ENCODE results near the gene NLE1.

- no peak for TF ChIP-seq CTCF (IDR thresholded peaks at IDR 0.05)
- no peak for TF ChIP-seq POLR2A (IDR thresholded peaks at IDR 0.05)
- no peak for TF ChIP-seq POLR2AphosphoS5 (IDR thresholded peaks at IDR 0.05)
- no peak for TF ChIP-seq EP300 (IDR thresholded peaks at IDR 0.05)
Observed at GRCh38 chr17:35159940-35160339, 17.8 kb upstream of the NLE1 start.
